Measurements from ENCODE around the gene IL1RN. TPM values are rescaled to one million over a fixed set of nuclear protein-coding genes. Genes with fewer than 3 reads are reported as not detected.

Gene IL1RN
- total and polyA plus RNA-seq, 10 of the 15 experiments (the other 5 are each of a cell fraction or from before 2014, with no cell fraction given) = 0.04 TPM; not detected in 7

DNA sequence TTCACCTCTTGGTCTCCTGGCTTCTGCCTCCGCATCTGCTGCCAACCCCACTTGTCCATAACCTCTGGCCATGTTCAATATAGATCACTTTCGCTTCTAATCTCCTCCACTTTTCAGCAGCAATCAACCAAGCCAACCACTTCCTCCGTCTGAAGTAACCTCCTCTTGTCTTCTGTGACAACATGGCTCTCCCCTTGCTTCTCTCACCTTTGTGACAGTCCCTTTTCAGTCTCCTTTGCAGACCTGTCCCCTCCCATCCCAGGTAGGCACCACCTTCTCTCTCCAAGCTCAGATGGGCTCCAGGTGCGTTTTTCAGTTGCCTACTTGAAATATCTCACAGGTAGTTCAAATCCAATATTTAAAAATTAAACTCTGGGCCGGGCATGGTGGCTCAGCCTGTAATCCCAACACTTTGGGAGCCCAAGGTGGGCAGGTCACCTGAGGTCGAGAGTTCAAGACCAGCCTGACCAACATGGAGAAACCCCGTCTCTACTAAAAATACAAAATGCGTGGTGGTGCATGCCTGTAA, 41.7 kb downstream of the IL1RN start:
- TF ChIP-seq RAD51 (IDR thresholded peaks at IDR 0.05) = no peak
- TF ChIP-seq CEBPB (IDR thresholded peaks at IDR 0.05; ENCODE audit: borderline replicate concordance in 1 of 2, low read depth in 2 of 2, low read length in 2 of 2) = no peak
- TF ChIP-seq RUNX3 (IDR thresholded peaks at IDR 0.05; ENCODE audit: low read length) = peak; percentile 51
- TF ChIP-seq SPI1 (IDR thresholded peaks at IDR 0.05; ENCODE audit: borderline replicate concordance, insufficient read depth, low read depth, low read length) = peak; percentile 50; the same call in 1 of the 2 replicates
- Histone ChIP-seq H3K9me3 (replicated peaks; ENCODE audit: control insufficient read depth, insufficient read depth, low read length) (no peaks in the 10 kb centered on the region; the same call in 1 of the 3 replicates), H4K20me1 (ENCODE audit: control insufficient read depth, insufficient read depth) (no peaks in the 10 kb centered on the region), H3K27me3 (replicated peaks in 1 of 2; ENCODE audit: control insufficient read depth in 2 of 2, insufficient read depth in 2 of 2, low read length in 1 of 2) (no peaks in the 10 kb centered on the region), H3K36me3 (ENCODE audit: control insufficient read depth in 2 of 2, insufficient read depth in 2 of 2, low read length in 1 of 2) (no peaks in the 10 kb centered on the region), H3K79me2 (ENCODE audit: control insufficient read depth, insufficient read depth, low read length) (peaks cover 6% of the 10 kb centered on the region), H3K27ac (ENCODE audit: control insufficient read depth, insufficient read depth) (no peak overlapping the region), H3K4me1 (ENCODE audit: control insufficient read depth, insufficient read depth, low read length) (peaks cover 18% of the 10 kb centered on the region), H3K4me3 (no peak overlapping the region), H2AFZ (ENCODE audit: control insufficient read depth, low read depth, low read length) (peak overlapping the region; percentile 49), H3K4me2 (ENCODE audit: control insufficient read depth, insufficient read depth) (0 out of 2 replicates have a peak overlapping the region, but pooled peaks have one; percentile 1), H3K9ac (ENCODE audit: control insufficient read depth, insufficient read depth, low read length) (no peak overlapping the region)
- intact Hi-C loops (cut with micrococcal nuclease; ENCODE audit: unreplicated experiment) = no loop called here
- no TSS peak for BruUV-seq (replicated peaks)
- ChIA-PET POLR2A (no interaction called here), RAD21 (ENCODE audit: unreplicated experiment) (interaction anchor here (1.1 kb wide), 1 partner anchor 31 kb away, joined by 3 read pairs; no protein-coding TSS in a partner anchor), CTCF (no interaction called here), SMC1A (ENCODE audit: uncharacterized antibody, unreplicated experiment) (no interaction called here)
- FAIRE-seq (peak; percentile 57), DNase-seq (ENCODE audit: low read depth, low spot score) (no peak), ATAC-seq (no peak)
- in situ Hi-C loops (cut with MboI) = no loop called here
- WGBS (ENCODE audit: insufficient coverage, insufficient replicate concordance, low lambda C conversion rate, missing lambda C conversion rate) = 61% methylated on average over 8 of the region's 8 CpGs

DNA sequence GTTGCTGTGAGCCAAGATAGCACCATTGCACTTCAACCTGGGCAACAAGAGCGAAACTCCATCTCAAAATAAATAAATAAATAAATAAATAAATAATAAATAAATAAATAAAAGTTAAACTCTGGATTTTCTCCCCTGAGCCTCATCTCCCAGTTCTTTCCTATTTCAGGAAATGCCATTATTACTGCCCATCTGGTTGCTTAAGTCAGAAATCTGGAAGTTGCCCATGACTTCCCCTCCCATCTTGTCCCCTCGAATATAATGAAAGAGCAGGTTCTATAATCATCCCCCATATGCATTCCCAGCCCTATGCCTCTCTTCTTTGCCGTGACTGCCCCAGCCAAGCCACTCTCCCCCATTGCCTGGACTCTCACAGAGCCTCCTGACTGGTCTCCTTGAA, 42.2 kb downstream of the IL1RN start:
- intact Hi-C loops (cut with micrococcal nuclease; ENCODE audit: unreplicated experiment) (no loop called here), in situ Hi-C loops (cut with MboI) (no loop called here)
- WGBS (ENCODE audit: insufficient coverage, insufficient replicate concordance, low lambda C conversion rate, missing lambda C conversion rate) = 100% methylated on average over 3 of the region's 3 CpGs
- no peak overlapping the region for H3K4me2 ChIP-seq (ENCODE audit: control insufficient read depth, insufficient read depth)
- no peak overlapping the region for H3K9ac ChIP-seq (ENCODE audit: control insufficient read depth, insufficient read depth, low read length)
- ChIA-PET POLR2A (no interaction called here), SMC1A (ENCODE audit: uncharacterized antibody, unreplicated experiment) (no interaction called here), CTCF (no interaction called here), RAD21 (ENCODE audit: unreplicated experiment) (interaction anchor here (1.1 kb wide), 1 partner anchor 31 kb away, joined by 3 read pairs; no protein-coding TSS in a partner anchor)
- no peaks in the 10 kb centered on the region; the same call in 1 of the 3 replicates for H3K9me3 ChIP-seq (replicated peaks; ENCODE audit: control insufficient read depth, insufficient read depth, low read length)
- DNase-seq (ENCODE audit: low read depth, low spot score) = no peak
- no peak overlapping the region for H2AFZ ChIP-seq (ENCODE audit: control insufficient read depth, low read depth, low read length)
- H3K4me3 ChIP-seq = no peak overlapping the region
- no peaks in the 10 kb centered on the region for H3K27me3 ChIP-seq (replicated peaks in 1 of 2; ENCODE audit: control insufficient read depth in 2 of 2, insufficient read depth in 2 of 2, low read length in 1 of 2)
- no peaks in the 10 kb centered on the region for H3K36me3 ChIP-seq (ENCODE audit: control insufficient read depth in 2 of 2, insufficient read depth in 2 of 2, low read length in 1 of 2)
- FAIRE-seq = no peak
- H3K4me1 ChIP-seq (ENCODE audit: control insufficient read depth, insufficient read depth, low read length) = peaks cover 18% of the 10 kb centered on the region
- H4K20me1 ChIP-seq (ENCODE audit: control insufficient read depth, insufficient read depth) = no peaks in the 10 kb centered on the region
- BruUV-seq (replicated peaks) = no TSS peak
- TF ChIP-seq, protein P1, sequence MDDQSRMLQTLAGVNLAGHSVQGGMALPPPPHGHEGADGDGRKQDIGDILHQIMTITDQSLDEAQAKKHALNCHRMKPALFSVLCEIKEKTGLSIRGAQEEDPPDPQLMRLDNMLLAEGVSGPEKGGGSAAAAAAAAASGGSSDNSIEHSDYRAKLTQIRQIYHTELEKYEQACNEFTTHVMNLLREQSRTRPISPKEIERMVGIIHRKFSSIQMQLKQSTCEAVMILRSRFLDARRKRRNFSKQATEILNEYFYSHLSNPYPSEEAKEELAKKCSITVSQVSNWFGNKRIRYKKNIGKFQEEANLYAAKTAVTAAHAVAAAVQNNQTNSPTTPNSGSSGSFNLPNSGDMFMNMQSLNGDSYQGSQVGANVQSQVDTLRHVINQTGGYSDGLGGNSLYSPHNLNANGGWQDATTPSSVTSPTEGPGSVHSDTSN (IDR thresholded peaks at IDR 0.05; ENCODE audit: insufficient replicate concordance, low read depth, low read length) = no peak
- TF ChIP-seq, protein P2, sequence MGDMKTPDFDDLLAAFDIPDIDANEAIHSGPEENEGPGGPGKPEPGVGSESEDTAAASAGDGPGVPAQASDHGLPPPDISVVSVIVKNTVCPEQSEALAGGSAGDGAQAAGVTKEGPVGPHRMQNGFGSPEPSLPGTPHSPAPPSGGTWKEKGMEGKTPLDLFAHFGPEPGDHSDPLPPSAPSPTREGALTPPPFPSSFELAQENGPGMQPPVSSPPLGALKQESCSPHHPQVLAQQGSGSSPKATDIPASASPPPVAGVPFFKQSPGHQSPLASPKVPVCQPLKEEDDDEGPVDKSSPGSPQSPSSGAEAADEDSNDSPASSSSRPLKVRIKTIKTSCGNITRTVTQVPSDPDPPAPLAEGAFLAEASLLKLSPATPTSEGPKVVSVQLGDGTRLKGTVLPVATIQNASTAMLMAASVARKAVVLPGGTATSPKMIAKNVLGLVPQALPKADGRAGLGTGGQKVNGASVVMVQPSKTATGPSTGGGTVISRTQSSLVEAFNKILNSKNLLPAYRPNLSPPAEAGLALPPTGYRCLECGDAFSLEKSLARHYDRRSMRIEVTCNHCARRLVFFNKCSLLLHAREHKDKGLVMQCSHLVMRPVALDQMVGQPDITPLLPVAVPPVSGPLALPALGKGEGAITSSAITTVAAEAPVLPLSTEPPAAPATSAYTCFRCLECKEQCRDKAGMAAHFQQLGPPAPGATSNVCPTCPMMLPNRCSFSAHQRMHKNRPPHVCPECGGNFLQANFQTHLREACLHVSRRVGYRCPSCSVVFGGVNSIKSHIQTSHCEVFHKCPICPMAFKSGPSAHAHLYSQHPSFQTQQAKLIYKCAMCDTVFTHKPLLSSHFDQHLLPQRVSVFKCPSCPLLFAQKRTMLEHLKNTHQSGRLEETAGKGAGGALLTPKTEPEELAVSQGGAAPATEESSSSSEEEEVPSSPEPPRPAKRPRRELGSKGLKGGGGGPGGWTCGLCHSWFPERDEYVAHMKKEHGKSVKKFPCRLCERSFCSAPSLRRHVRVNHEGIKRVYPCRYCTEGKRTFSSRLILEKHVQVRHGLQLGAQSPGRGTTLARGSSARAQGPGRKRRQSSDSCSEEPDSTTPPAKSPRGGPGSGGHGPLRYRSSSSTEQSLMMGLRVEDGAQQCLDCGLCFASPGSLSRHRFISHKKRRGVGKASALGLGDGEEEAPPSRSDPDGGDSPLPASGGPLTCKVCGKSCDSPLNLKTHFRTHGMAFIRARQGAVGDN (IDR thresholded peaks at IDR 0.05) = no peak
- no peak for ATAC-seq
- H3K27ac ChIP-seq (ENCODE audit: control insufficient read depth, insufficient read depth) = no peak overlapping the region
- peaks cover 12% of the 10 kb centered on the region for H3K79me2 ChIP-seq (ENCODE audit: control insufficient read depth, insufficient read depth, low read length)

Measured in GM12878 (cell line).